Measurements from ENCODE around the gene MEN1. TPM values are rescaled to one million over a fixed set of nuclear protein-coding genes. Genes with fewer than 3 reads are reported as not detected.

Gene MEN1
- 10 to 100 TPM; 15.3 to 36.1 (median 27.1) TPM for polyA plus RNA-seq

- Mint-ChIP-seq H3K27me3 (ENCODE audit: low read depth in 3 of 3) (peaks cover 0 to 4% (median 3%) of the 10 kb centered on the region in 3 donors), H3K4me1 (peaks cover 17% of the 10 kb centered on the region in 2 donors), H3K9me3 (no peaks in the 10 kb centered on the region), H3K4me3 (peak within 1 kb of the TSS; percentile 90 to 96 (median 93)), H3K27ac (peak within 1 kb of the TSS; percentile 85 to 94 (median 92)), H3K36me3 (peaks cover 0 to 6% (median 6%) of the 10 kb centered on the region in 3 donors)
- DNase-seq, result peak; percentile 72 to 74 (median 73)
Measured at GRCh38 chr11:64810271-64810890, at the start of gene MEN1. Gene MEN1, minus strand, starts transcription at chr11:64810551. Its CDS starts 442 bp downstream, at chr11:64810109.

- peak; percentile 78 to 83 (median 82) for DNase-seq
- H3K4me1 Mint-ChIP-seq, result peaks cover 92 to 93% of the 10 kb centered on the region in 2 donors
- no peaks in the 10 kb centered on the region for H3K9me3 Mint-ChIP-seq
- peak overlapping the region; percentile 80 to 95 (median 88) for H3K4me3 Mint-ChIP-seq
- H3K27ac Mint-ChIP-seq, result peak overlapping the region; percentile 97 to 99 (median 98)
- peaks cover 13 to 16% (median 14%) of the 10 kb centered on the region in 3 donors for H3K36me3 Mint-ChIP-seq
- H3K27me3 Mint-ChIP-seq (ENCODE audit: low read depth in 3 of 3), result peaks cover 3 to 37% (median 26%) of the 10 kb centered on the region in 3 donors
Measured at GRCh38 chr11:64859542-64860414, 49.4 kb upstream of the MEN1 start.

- peak overlapping the region; percentile 80 to 95 (median 88) for H3K4me3 Mint-ChIP-seq
- no peaks in the 10 kb centered on the region for H3K9me3 Mint-ChIP-seq
- peaks cover 3 to 37% (median 26%) of the 10 kb centered on the region in 3 donors for H3K27me3 Mint-ChIP-seq (ENCODE audit: low read depth in 3 of 3)
Measured at GRCh38 chr11:64858467-64859263, 48.3 kb upstream of the MEN1 start.

GRCh38 chr11:64857485-64857884 lies 47.1 kb upstream of the MEN1 start:
- Mint-ChIP-seq H3K9me3 (no peaks in the 10 kb centered on the region), H3K27ac (peak overlapping the region; percentile 86 to 99 (median 89)), H3K36me3 (peaks cover 14 to 16% (median 14%) of the 10 kb centered on the region in 3 donors), H3K27me3 (ENCODE audit: low read depth in 3 of 3) (peaks cover 3 to 37% (median 31%) of the 10 kb centered on the region in 3 donors), H3K4me1 (peaks cover 87 to 89% of the 10 kb centered on the region in 2 donors), H3K4me3 (peak overlapping the region in 3 of 5 donors; percentile 21 to 46 (median 33))
- DNase-seq, result no peak

More at GRCh38 chr11:64858467-64859263, 48.3 kb upstream of the MEN1 start:
- Mint-ChIP-seq H3K36me3 (peaks cover 14 to 16% (median 14%) of the 10 kb centered on the region in 3 donors), H3K27ac (peak overlapping the region; percentile 97 to 99 (median 98)), H3K4me1 (peaks cover 87 to 89% of the 10 kb centered on the region in 2 donors)
- peak; percentile 72 to 73 (median 72) for DNase-seq

- peaks cover 14 to 16% (median 14%) of the 10 kb centered on the region in 3 donors for H3K36me3 Mint-ChIP-seq
- H3K27ac Mint-ChIP-seq, result peak overlapping the region; percentile 94 to 98 (median 96)
- no peaks in the 10 kb centered on the region for H3K9me3 Mint-ChIP-seq
- peak in 1 of 3 donors; percentile 29 for DNase-seq
- peak overlapping the region; percentile 40 to 85 (median 74) for H3K4me3 Mint-ChIP-seq
- peaks cover 3 to 37% (median 32%) of the 10 kb centered on the region in 3 donors for H3K27me3 Mint-ChIP-seq (ENCODE audit: low read depth in 3 of 3)
- peaks cover 87 to 91% of the 10 kb centered on the region in 2 donors for H3K4me1 Mint-ChIP-seq
Measured at GRCh38 chr11:64856382-64857227, 46.3 kb upstream of the MEN1 start.

- H3K27ac Mint-ChIP-seq, result peak overlapping the region; percentile 94 to 98 (median 96)
- H3K4me1 Mint-ChIP-seq, result peaks cover 88 to 91% of the 10 kb centered on the region in 2 donors
- no peak for DNase-seq
- peaks cover 3 to 29% (median 26%) of the 10 kb centered on the region in 3 donors for H3K27me3 Mint-ChIP-seq (ENCODE audit: low read depth in 3 of 3)
- peak overlapping the region; percentile 74 to 85 (median 81) for H3K4me3 Mint-ChIP-seq
- no peaks in the 10 kb centered on the region for H3K9me3 Mint-ChIP-seq
- peaks cover 14 to 16% (median 14%) of the 10 kb centered on the region in 3 donors for H3K36me3 Mint-ChIP-seq
Measured at GRCh38 chr11:64855596-64856304, 45.4 kb upstream of the MEN1 start.

GRCh38 chr11:64854534-64855502 lies 44.5 kb upstream of the MEN1 start:
- Mint-ChIP-seq H3K4me3 (peak overlapping the region; percentile 74 to 85 (median 81)), H3K27me3 (ENCODE audit: low read depth in 3 of 3) (peaks cover 3 to 27% (median 22%) of the 10 kb centered on the region in 3 donors), H3K27ac (peak overlapping the region; percentile 94 to 98 (median 96)), H3K4me1 (peaks cover 88 to 89% of the 10 kb centered on the region in 2 donors), H3K9me3 (no peaks in the 10 kb centered on the region), H3K36me3 (peaks cover 13 to 14% (median 14%) of the 10 kb centered on the region in 3 donors)
- DNase-seq, result peak in 1 of 3 donors; percentile 29

GRCh38 chr11:64854157-64854533 lies 43.8 kb upstream of the MEN1 start:
- Mint-ChIP-seq H3K27me3 (ENCODE audit: low read depth in 3 of 3) (peaks cover 3 to 21% (median 17%) of the 10 kb centered on the region in 3 donors), H3K27ac (peak overlapping the region in 5 of 6 donors; percentile 57 to 98 (median 97)), H3K9me3 (no peaks in the 10 kb centered on the region), H3K4me3 (peak overlapping the region in 4 of 5 donors; percentile 23 to 59 (median 32)), H3K36me3 (peaks cover 8 to 10% (median 9%) of the 10 kb centered on the region in 3 donors), H3K4me1 (peaks cover 88 to 89% of the 10 kb centered on the region in 2 donors)
- DNase-seq, result no peak

- Mint-ChIP-seq H3K27me3 (ENCODE audit: low read depth in 3 of 3) (peaks cover 3 to 17% (median 16%) of the 10 kb centered on the region in 3 donors), H3K9me3 (no peaks in the 10 kb centered on the region), H3K36me3 (peaks cover 8 to 10% (median 9%) of the 10 kb centered on the region in 3 donors), H3K4me3 (peak overlapping the region; percentile 35 to 80 (median 60)), H3K27ac (peak overlapping the region; percentile 84 to 98 (median 92)), H3K4me1 (peaks cover 88 to 89% of the 10 kb centered on the region in 2 donors)
- no peak for DNase-seq
Measured at GRCh38 chr11:64853709-64854108, 43.4 kb upstream of the MEN1 start.

GRCh38 chr11:64852804-64853509 lies 42.6 kb upstream of the MEN1 start:
- H3K9me3 Mint-ChIP-seq, result no peaks in the 10 kb centered on the region
- peaks cover 5 to 17% (median 15%) of the 10 kb centered on the region in 3 donors for H3K27me3 Mint-ChIP-seq (ENCODE audit: low read depth in 3 of 3)
- H3K4me1 Mint-ChIP-seq, result peaks cover 89 to 90% of the 10 kb centered on the region in 2 donors
- peak in 1 of 3 donors; percentile 42 for DNase-seq
- H3K27ac Mint-ChIP-seq, result peak overlapping the region; percentile 89 to 98 (median 94)
- peak overlapping the region; percentile 35 to 80 (median 69) for H3K4me3 Mint-ChIP-seq
- H3K36me3 Mint-ChIP-seq, result peaks cover 8 to 10% (median 9%) of the 10 kb centered on the region in 3 donors
